BE2C (cell line): Measurements from ENCODE around the gene MGARP.

ENCODE experiments used
- DNase-seq: peaks from one replicate; pipeline ENCODE4 v3.0.0-alpha.2; 2020
- H3K27me3 ChIP-seq: fragments of 250-450 bp; sonication (Bioruptor Pico); 2 replicates; pipeline ENCODE4 v1.5.1; 2020; ENCODE audit warnings: mild to moderate bottlenecking
- H3K36me3 ChIP-seq: fragments of 250-450 bp; sonication (Bioruptor Pico); 2 replicates; pipeline ENCODE4 v1.5.1; 2020; ENCODE audit warnings: mild to moderate bottlenecking
- H3K4me1 ChIP-seq: fragments of 250-450 bp; sonication (Bioruptor Pico); 2 replicates; pipeline ENCODE4 v1.5.1; 2020
- H3K4me3 ChIP-seq: 2 replicates; pipeline ENCODE4 v1.5.1; 2011; ENCODE audit warnings: low read depth, low read length
- H3K9me3 ChIP-seq: fragments of 250-450 bp; sonication (Bioruptor Pico); 2 replicates; pipeline ENCODE4 v1.5.1; 2020
- TF ChIP-seq, protein P1 (sequence below): IDR thresholded peaks from 2 replicates; pipeline ENCODE4 v1.5.1; 2012; ENCODE audit warnings: mild to moderate bottlenecking, low read depth, low read length

Gene MGARP

DNA sequence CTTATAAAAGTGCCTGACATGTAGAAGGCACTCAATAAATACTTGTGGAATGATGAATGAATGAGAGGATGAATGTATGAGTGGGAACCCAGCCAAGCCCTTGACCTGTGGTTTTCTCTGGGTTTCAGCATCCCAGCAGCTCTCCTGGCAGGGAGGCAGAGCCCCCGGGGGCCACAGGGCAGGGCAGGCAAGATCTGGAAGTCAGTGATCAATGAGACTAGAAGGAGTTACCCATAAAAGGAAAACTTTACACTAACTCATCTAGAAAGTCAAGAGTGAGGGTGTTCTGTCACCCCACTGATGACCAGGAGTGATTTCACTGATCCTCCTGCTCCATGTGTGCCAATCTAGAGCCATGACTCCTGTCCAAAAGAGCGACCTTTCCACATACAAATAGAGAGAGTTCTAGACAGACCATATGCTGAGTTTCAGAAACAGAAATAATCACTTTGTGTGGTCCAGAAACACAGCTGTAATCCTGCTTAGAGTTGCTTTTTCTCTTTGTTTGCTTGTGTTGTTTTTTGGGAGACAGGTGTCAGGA is 37.4 kb downstream of the MGARP start:
- H3K36me3 ChIP-seq: no peaks in the 10 kb centered on the region
- no peaks in the 10 kb centered on the region for H3K27me3 ChIP-seq
- no peak for DNase-seq
- TF ChIP-seq, protein P1, sequence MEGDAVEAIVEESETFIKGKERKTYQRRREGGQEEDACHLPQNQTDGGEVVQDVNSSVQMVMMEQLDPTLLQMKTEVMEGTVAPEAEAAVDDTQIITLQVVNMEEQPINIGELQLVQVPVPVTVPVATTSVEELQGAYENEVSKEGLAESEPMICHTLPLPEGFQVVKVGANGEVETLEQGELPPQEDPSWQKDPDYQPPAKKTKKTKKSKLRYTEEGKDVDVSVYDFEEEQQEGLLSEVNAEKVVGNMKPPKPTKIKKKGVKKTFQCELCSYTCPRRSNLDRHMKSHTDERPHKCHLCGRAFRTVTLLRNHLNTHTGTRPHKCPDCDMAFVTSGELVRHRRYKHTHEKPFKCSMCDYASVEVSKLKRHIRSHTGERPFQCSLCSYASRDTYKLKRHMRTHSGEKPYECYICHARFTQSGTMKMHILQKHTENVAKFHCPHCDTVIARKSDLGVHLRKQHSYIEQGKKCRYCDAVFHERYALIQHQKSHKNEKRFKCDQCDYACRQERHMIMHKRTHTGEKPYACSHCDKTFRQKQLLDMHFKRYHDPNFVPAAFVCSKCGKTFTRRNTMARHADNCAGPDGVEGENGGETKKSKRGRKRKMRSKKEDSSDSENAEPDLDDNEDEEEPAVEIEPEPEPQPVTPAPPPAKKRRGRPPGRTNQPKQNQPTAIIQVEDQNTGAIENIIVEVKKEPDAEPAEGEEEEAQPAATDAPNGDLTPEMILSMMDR: no peak
- H3K4me3 ChIP-seq: no peak overlapping the region
- no peaks in the 10 kb centered on the region for H3K9me3 ChIP-seq
- no peaks in the 10 kb centered on the region for H3K4me1 ChIP-seq

DNA sequence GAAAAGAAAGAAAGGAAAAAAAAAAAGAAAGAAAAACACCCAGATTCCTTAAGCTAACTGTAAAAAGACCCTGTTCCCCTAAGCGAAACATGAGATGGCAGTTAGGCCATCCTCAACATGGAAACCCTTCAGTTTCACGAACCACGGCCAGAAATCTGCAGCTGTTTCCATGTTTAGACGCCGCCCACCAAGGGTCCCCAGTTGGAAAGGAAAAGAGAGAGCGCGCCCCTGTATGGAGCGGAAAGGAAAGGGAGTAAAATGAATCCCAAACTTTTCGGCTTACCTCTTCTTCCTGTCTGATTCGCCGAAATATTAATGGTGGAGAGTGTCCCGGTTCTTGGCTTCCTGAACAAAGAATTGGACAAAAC is 38.3 kb downstream of the MGARP start:
- TF ChIP-seq, protein P1: no peak
- no peak for DNase-seq
- no peaks in the 10 kb centered on the region for H3K36me3 ChIP-seq
- H3K27me3 ChIP-seq: no peaks in the 10 kb centered on the region
- no peak overlapping the region for H3K4me3 ChIP-seq
- H3K9me3 ChIP-seq: no peaks in the 10 kb centered on the region
- H3K4me1 ChIP-seq: no peaks in the 10 kb centered on the region

DNA sequence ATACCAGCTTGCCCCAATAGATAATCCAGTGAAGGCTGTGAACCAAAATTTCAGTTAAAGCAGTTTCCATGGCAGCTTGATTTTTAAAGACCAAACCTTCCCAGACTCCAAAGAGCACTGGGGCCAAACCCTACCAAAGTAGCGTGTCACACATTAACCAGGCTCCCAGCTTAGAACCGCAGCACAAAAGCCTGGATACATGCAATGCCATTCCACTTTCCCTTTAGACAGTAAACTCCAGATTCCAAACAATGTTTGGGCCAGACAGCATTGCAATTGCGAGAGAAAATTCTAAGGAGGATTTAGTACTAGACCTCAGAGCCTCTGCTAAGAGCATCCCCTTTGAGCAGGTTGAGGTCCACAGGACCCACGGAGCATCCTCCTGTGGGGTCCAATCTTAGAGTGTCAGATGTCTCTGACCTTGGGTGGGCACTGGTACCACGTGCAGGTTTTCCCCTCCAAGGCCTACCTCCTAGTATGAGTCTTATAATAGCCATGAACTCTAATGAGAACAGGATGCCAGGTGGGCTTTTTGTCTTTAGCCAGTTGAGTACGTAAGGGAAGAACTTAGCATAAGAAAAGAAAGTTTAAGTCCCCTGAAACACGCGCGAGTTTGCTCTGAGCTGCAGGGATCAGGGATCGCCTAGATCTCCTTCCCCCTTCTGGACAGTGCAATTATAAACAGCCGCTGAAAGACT is 38.8 kb downstream of the MGARP start:
- Histone ChIP-seq H3K4me3 (no peak overlapping the region), H3K9me3 (no peaks in the 10 kb centered on the region), H3K36me3 (no peaks in the 10 kb centered on the region), H3K27me3 (no peaks in the 10 kb centered on the region), H3K4me1 (no peaks in the 10 kb centered on the region)
- TF ChIP-seq, protein P1: no peak
- DNase-seq: no peak

DNA sequence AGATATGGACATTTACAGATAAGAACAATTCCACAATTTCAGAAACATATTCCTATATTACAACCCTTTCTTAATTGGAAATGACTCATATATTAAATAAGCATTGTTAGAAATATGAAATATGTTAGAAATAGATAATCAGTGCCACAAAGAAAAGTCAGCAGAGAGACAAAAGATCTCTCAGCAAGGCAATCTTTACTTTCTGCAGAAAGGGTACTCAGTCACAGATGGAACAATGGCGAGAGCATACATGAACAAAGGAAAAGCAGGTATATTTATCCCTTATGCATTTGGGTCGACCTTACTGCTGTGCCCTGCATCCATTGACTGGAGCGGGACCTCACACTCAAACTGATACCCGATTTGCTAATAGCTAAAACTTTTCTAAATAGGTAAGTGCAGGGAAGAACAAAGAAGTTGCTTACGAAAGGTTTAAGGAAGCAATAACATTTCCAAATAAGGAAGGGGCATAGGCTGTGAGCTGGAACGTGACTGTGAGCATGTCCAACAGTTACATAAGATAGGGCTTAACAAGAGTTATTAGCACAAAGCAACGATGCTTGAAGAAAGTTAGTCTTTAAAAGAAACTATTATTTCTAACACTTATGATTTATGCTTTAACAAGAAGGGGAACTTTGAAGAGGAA is 40.8 kb downstream of the MGARP start:
- Histone ChIP-seq H3K9me3 (no peaks in the 10 kb centered on the region), H3K4me1 (no peaks in the 10 kb centered on the region), H3K27me3 (no peaks in the 10 kb centered on the region), H3K4me3 (no peak overlapping the region), H3K36me3 (no peaks in the 10 kb centered on the region)
- DNase-seq: no peak
- TF ChIP-seq, protein P1: no peak

DNA sequence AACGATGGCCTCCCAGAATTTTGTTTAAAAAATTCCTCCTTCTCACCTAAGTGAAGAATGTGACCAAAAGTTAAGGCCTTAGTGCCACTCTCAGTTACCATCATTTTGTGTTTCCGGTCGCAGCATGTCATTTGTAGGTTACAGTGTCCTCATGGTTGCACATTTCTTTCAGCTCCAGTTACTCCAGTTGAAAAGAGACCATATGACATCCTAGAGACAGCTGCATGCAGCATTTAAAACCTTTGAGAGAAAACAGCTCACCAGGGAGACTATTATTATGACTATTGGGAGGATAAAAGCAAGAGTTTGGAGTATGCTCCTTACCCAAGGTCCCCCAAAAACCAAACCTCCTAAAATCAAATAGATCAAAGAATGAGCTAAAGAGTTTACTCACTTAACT is 45.8 kb downstream of the MGARP start:
- TF ChIP-seq, protein P1: no peak
- no peaks in the 10 kb centered on the region for H3K27me3 ChIP-seq
- H3K4me3 ChIP-seq: no peak overlapping the region
- H3K4me1 ChIP-seq: no peaks in the 10 kb centered on the region
- no peak for DNase-seq
- H3K36me3 ChIP-seq: no peaks in the 10 kb centered on the region
- no peaks in the 10 kb centered on the region for H3K9me3 ChIP-seq

DNA sequence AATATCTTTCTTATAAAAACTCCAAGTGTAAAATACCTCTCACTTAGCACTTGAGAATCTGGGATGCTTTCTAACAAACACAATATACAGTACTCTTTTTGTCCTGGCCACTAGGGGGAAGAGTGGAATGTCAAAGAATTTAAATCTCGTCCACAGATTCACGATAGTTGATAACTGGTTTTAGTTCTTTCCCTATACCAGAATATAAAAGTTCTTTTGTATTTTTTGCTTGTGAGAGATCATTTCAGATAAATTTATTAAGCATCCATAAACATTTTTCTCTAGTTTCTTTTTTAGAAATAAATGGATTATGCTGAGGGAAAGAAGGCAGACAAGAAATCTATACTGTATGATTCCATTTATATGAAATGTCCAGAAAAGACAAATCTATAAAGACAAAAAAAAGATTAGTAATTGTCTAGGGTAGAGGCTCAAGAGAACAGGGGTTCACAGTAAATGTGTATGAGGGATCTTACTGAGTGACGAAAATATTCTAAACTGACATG is 50.4 kb downstream of the MGARP start:
- DNase-seq: no peak
- no peaks in the 10 kb centered on the region for H3K9me3 ChIP-seq

More for the DNA sequence above, 50.4 kb downstream of the MGARP start:
- TF ChIP-seq, protein P1: peak; percentile 75
- no peak overlapping the region for H3K4me3 ChIP-seq
- H3K4me1 ChIP-seq: no peaks in the 10 kb centered on the region
- H3K36me3 ChIP-seq: no peaks in the 10 kb centered on the region
- H3K27me3 ChIP-seq: no peaks in the 10 kb centered on the region
